SK-N-SH (cell line): ENCODE results near the gene RPS16. TPM values are rescaled to one million over a fixed set of nuclear protein-coding genes. Genes with fewer than 3 reads are reported as not detected.

Source experiments
- CTCF ChIA-PET: fragments of 300-600, 350-600 bp; formaldehyde crosslinking; extraction: SDS; loops from one replicate; lab custom pipeline; 2021; lab: Yijun Ruan, JAX
- POLR2A ChIA-PET: fragments of 350-600 bp; sonication (Branson Sonifier 250); formaldehyde crosslinking; extraction: SDS; loops from one replicate; lab custom pipeline; 2020; ENCODE audit warnings: antibody characterized with exemption, inconsistent platforms; lab: Yijun Ruan, JAX
- DNase-seq: peaks from one replicate; pipeline ENCODE4 v3.0.0; 2012
- H2AFZ ChIP-seq: fragments of 200-600 bp; sonication (generic); 2 replicates; pipeline ENCODE4 v1.8.1; 2016; ENCODE audit warnings: antibody characterized with exemption, mild to moderate bottlenecking, low read depth
- H3F3A ChIP-seq: fragments of 200-600 bp; sonication (generic); replicated peaks from 2 replicates; pipeline ENCODE3; 2016; ENCODE audit warnings: antibody characterized with exemption, mild to moderate bottlenecking; ENCODE audit not compliant: insufficient read depth
- H3K27ac ChIP-seq, 2 experiments: fragments of 200-500 bp in 1 of 2; fragments of 200-600 bp in 1 of 2; sonication (Bioruptor generic) in 1 of 2; sonication (generic), shearing (Covaris generic) in 1 of 2; 2 replicates each; pipeline versions ENCODE4 v1.5.1 to v1.6.1; 2014 to 2016; ENCODE audit warnings: low read depth in 2 of 2, inconsistent platforms in 1 of 2, low read length in 1 of 2, mild to moderate bottlenecking in 1 of 2, mixed read lengths in 1 of 2
- H3K27me3 ChIP-seq: fragments of 200-600 bp; sonication (generic), shearing (Covaris generic); 2 replicates; pipeline ENCODE4 v1.6.1; 2016; ENCODE audit warnings: mixed run types; ENCODE audit not compliant: insufficient read depth
- H3K36me3 ChIP-seq, 2 experiments: fragments of 200-500 bp in 1 of 2; fragments of 200-600 bp in 1 of 2; sonication (Bioruptor generic) in 1 of 2; sonication (generic) in 1 of 2; replicated peaks in 1 of 2; 2 replicates each; pipeline versions ENCODE3 to v1.5.1; 2014 to 2016; ENCODE audit warnings: low read length in 1 of 2, mild to moderate bottlenecking in 1 of 2; ENCODE audit not compliant: insufficient read depth in 2 of 2, control insufficient read depth in 1 of 2
- H3K4me1 ChIP-seq, 2 experiments: fragments of 200-500 bp in 1 of 2; fragments of 200-600 bp in 1 of 2; sonication (Bioruptor generic) in 1 of 2; sonication (generic), shearing (Covaris generic) in 1 of 2; 2 replicates each; pipeline versions ENCODE4 v1.5.1 to v1.6.1; 2014 to 2016; ENCODE audit warnings: low read depth in 1 of 2, low read length in 1 of 2, mixed run types in 1 of 2; ENCODE audit not compliant: insufficient read depth in 2 of 2, control insufficient read depth in 1 of 2
- H3K4me2 ChIP-seq: fragments of 200-600 bp; sonication (generic), shearing (Covaris generic); 2 replicates; pipeline ENCODE4 v1.6.1; 2017; ENCODE audit warnings: mixed run types
- H3K4me3 ChIP-seq, 2 experiments: fragments of 200-500 bp in 1 of 2; fragments of 200-600 bp in 1 of 2; sonication (Bioruptor generic) in 1 of 2; sonication (generic), shearing (Covaris generic) in 1 of 2; 2 replicates each; pipeline versions ENCODE4 v1.5.1 to v1.8.1; 2014 to 2016; ENCODE audit warnings: low read depth in 2 of 2, inconsistent platforms in 1 of 2, low read length in 1 of 2, mild to moderate bottlenecking in 1 of 2, mixed read lengths in 1 of 2, moderate library complexity in 1 of 2
- H3K79me2 ChIP-seq: fragments of 200-600 bp; sonication (generic); 2 replicates; pipeline ENCODE4 v1.8.1; 2017; ENCODE audit warnings: mild to moderate bottlenecking; ENCODE audit not compliant: insufficient read depth
- H3K9ac ChIP-seq: fragments of 200-600 bp; sonication (generic); 2 replicates; pipeline ENCODE4 v1.6.1; 2017; ENCODE audit warnings: mixed run types
- H3K9me2 ChIP-seq: fragments of 200-600 bp; sonication (generic); 2 replicates; pipeline ENCODE4 v1.6.1; 2017; ENCODE audit warnings: mixed run types
- H3K9me3 ChIP-seq: fragments of 200-600 bp; sonication (generic); 2 replicates; pipeline ENCODE4 v1.6.1; 2017; ENCODE audit warnings: mixed run types, mild to moderate bottlenecking, moderate library complexity
- H4K20me1 ChIP-seq: fragments of 200-600 bp; sonication (generic); 2 replicates; pipeline ENCODE4 v1.6.1; 2017; ENCODE audit warnings: mild to moderate bottlenecking, mixed run types; ENCODE audit not compliant: insufficient read depth
- CHD2 ChIP-seq: fragments of 150-350 bp; IDR thresholded peaks from 2 replicates; pipeline ENCODE4 v1.6.1; 2018; ENCODE audit warnings: low read length; ENCODE audit not compliant: partially characterized antibody
- EP300 ChIP-seq, 2 experiments: IDR thresholded peaks; 2 replicates each; pipeline versions ENCODE4 v1.4.0 to v1.6.1; 2012; ENCODE audit warnings: borderline replicate concordance in 1 of 2, low read depth in 1 of 2, low read length in 1 of 2
- FOXJ3 ChIP-seq: sonication (generic); formaldehyde crosslinking; IDR thresholded peaks from 2 replicates; pipeline ENCODE4 v1.5.1; 2020; ENCODE audit warnings: mild to moderate bottlenecking, missing genetic modification reagents
- FOXM1 ChIP-seq: IDR thresholded peaks from 2 replicates; pipeline ENCODE4 v1.4.0; 2012; ENCODE audit warnings: low read depth, mild to moderate bottlenecking
- GATA2 ChIP-seq: sonication (generic); formaldehyde crosslinking; IDR thresholded peaks from 2 replicates; pipeline ENCODE4 v1.5.0; 2020; ENCODE audit warnings: mild to moderate bottlenecking, missing genetic modification reagents
- JUND ChIP-seq: IDR thresholded peaks from 2 replicates; pipeline ENCODE4 v1.4.0; 2012
- NFIC ChIP-seq: IDR thresholded peaks from 2 replicates; pipeline ENCODE4 v1.4.0; 2012; ENCODE audit warnings: borderline replicate concordance
- REST ChIP-seq: IDR thresholded peaks from 2 replicates; pipeline ENCODE4 v1.6.1; 2012; ENCODE audit warnings: mild to moderate bottlenecking, low read depth, low read length, moderate library complexity
- RXRA ChIP-seq: IDR thresholded peaks from 2 replicates; pipeline ENCODE4 v1.4.0; 2012; ENCODE audit warnings: low read depth, mild to moderate bottlenecking, borderline replicate concordance
- SIN3A ChIP-seq: IDR thresholded peaks from 2 replicates; pipeline ENCODE4 v1.6.1; 2012; ENCODE audit warnings: low read depth, mild to moderate bottlenecking, low read length, moderate library complexity, borderline replicate concordance
- SMC3 ChIP-seq: IDR thresholded peaks from 2 replicates; pipeline ENCODE4 v1.6.1; 2012; ENCODE audit warnings: low read depth, low read length, improper control_type of control experiment
- WGBS: methylation state at CpG from one replicate; pipeline ENCODE4 v1.1.6; 2017; ENCODE audit warnings: low lambda C conversion rate; 5-methylcytosine and 5-hydroxymethylcytosine counted together
- polyA plus RNA-seq, 3 experiments: library from polyadenylated mRNA; depleted of rRNA; stranded (reverse); fragments of >200 nt; gene quantifications; 2 replicates each; pipeline ENCODE4 v1.2.3, GENCODE V29; 2012

RPS16 gene
- polyA plus RNA-seq, 1 of the 3 experiments (the other 2 are of a cell fraction): 7,541 TPM

GRCh38 chr19:39470724-39471339 is 35.1 kb upstream of the RPS16 start:
- no peak overlapping the region for H3K27ac ChIP-seq
- ChIA-PET POLR2A (no interaction called here), CTCF (interaction anchor here (1.1 kb wide), 1 partner anchor 62 kb away, joined by 10 read pairs; the partner anchor contains the start of gene EID2B)
- no peak overlapping the region for H2AFZ ChIP-seq
- no peaks in the 10 kb centered on the region for H3K79me2 ChIP-seq
- peaks cover 7 to 81% of the 10 kb centered on the region in 2 experiments for H3K36me3 ChIP-seq
- H3K9me2 ChIP-seq: no peaks in the 10 kb centered on the region
- no peak overlapping the region for H3K9ac ChIP-seq
- H3F3A ChIP-seq: no peaks in the 10 kb centered on the region
- TF ChIP-seq SMC3 (no peak), RXRA (no peak), EP300 (IDR thresholded peaks at IDR 0.05; ENCODE audit: borderline replicate concordance in 1 of 2, low read depth in 1 of 2, low read length in 1 of 2) (no peak), SIN3A (no peak), REST (no peak), FOXM1 (no peak), FOXJ3 (CRISPR knock-in tag) (no peak), NFIC (no peak)
- WGBS: 78% methylated on average over 7 of the region's 7 CpGs
- no peaks in the 10 kb centered on the region for H3K9me3 ChIP-seq
- H3K4me2 ChIP-seq: no peak overlapping the region
- no peak for DNase-seq
- no peaks in the 10 kb centered on the region for H4K20me1 ChIP-seq
- no peak overlapping the region for H3K4me3 ChIP-seq
- H3K4me1 ChIP-seq: no peaks in the 10 kb centered on the region
- no peaks in the 10 kb centered on the region for H3K27me3 ChIP-seq

- H3K4me3 ChIP-seq: no peak overlapping the region
- no peaks in the 10 kb centered on the region for H3F3A ChIP-seq
- no peaks in the 10 kb centered on the region for H4K20me1 ChIP-seq
- H3K9me3 ChIP-seq: no peaks in the 10 kb centered on the region
- no peak for DNase-seq
- no peak overlapping the region for H2AFZ ChIP-seq
- H3K4me2 ChIP-seq: no peak overlapping the region
- ChIA-PET POLR2A (interaction anchor here (1.2 kb wide), 1 partner anchor 24 kb away, joined by 3 read pairs; the partner anchor contains the start of gene SUPT5H), CTCF (interaction anchor here (5.6 kb wide), 1 partner anchor 64 kb away, joined by 22 read pairs; the partner anchor contains the start of gene EID2B)
- peaks cover 12 to 88% of the 10 kb centered on the region in 2 experiments for H3K36me3 ChIP-seq
- H3K9me2 ChIP-seq: no peaks in the 10 kb centered on the region
- no peaks in the 10 kb centered on the region for H3K4me1 ChIP-seq
- 87% methylated on average over 6 of the region's 6 CpGs for WGBS
- H3K79me2 ChIP-seq: no peaks in the 10 kb centered on the region; the same call in 1 of the 2 replicates
- TF ChIP-seq CHD2 (no peak), JUND (no peak), FOXM1 (no peak), GATA2 (no peak)
- no peak overlapping the region for H3K27ac ChIP-seq
- no peak overlapping the region for H3K9ac ChIP-seq
- no peaks in the 10 kb centered on the region for H3K27me3 ChIP-seq
Observed at GRCh38 chr19:39469567-39469966, 33.8 kb upstream of the RPS16 start.
